ENCODE data around the gene PRELID1. TPM values are rescaled to one million over a fixed set of nuclear protein-coding genes. Genes with fewer than 3 reads are reported as not detected.

The PRELID1 gene
- total RNA-seq, 2 experiments from 2014 or later: 33.1 to 35.0 TPM

GRCh38 chr5:177320879-177321278 lies 17.3 kb downstream of the PRELID1 start:
- no peak overlapping the region for H3K27ac Mint-ChIP-seq
- no peaks in the 10 kb centered on the region for H3K9me3 Mint-ChIP-seq
- peaks cover 21% of the 10 kb centered on the region for H3K36me3 Mint-ChIP-seq (ENCODE audit: low read depth)
- Histone ChIP-seq H3K27ac (ENCODE audit: low read depth in 1 of 2, low read length in 2 of 2) (no peak overlapping the region), H3K4me1 (ENCODE audit: insufficient read depth, low read length) (peaks cover 14% of the 10 kb centered on the region), H3K36me3 (ENCODE audit: insufficient read depth, low read length) (peaks cover 6% of the 10 kb centered on the region), H3K4me3 (ENCODE audit: low read length) (no peak overlapping the region), H3K27me3 (ENCODE audit: control insufficient read depth in 1 of 2, insufficient read depth in 2 of 2, low read length in 2 of 2) (no peaks in the 10 kb centered on the region), H3K9me3 (ENCODE audit: control insufficient read depth in 1 of 2, insufficient read depth in 1 of 2, low read length in 2 of 2) (peaks cover 0 to 4% of the 10 kb centered on the region in 2 experiments)
- no peak overlapping the region for H3K4me3 Mint-ChIP-seq
- DNase-seq: peak in 1 of 14 experiments; percentile 31
- H3K27me3 Mint-ChIP-seq: no peaks in the 10 kb centered on the region
- H3K4me1 Mint-ChIP-seq (ENCODE audit: low read depth): peaks cover 22% of the 10 kb centered on the region
- CTCF ChIA-PET: no interaction called here
- TF ChIP-seq, protein P1, sequence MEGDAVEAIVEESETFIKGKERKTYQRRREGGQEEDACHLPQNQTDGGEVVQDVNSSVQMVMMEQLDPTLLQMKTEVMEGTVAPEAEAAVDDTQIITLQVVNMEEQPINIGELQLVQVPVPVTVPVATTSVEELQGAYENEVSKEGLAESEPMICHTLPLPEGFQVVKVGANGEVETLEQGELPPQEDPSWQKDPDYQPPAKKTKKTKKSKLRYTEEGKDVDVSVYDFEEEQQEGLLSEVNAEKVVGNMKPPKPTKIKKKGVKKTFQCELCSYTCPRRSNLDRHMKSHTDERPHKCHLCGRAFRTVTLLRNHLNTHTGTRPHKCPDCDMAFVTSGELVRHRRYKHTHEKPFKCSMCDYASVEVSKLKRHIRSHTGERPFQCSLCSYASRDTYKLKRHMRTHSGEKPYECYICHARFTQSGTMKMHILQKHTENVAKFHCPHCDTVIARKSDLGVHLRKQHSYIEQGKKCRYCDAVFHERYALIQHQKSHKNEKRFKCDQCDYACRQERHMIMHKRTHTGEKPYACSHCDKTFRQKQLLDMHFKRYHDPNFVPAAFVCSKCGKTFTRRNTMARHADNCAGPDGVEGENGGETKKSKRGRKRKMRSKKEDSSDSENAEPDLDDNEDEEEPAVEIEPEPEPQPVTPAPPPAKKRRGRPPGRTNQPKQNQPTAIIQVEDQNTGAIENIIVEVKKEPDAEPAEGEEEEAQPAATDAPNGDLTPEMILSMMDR (IDR thresholded peaks at IDR 0.05): no peak
- no peak for ATAC-seq (ENCODE audit: poor library complexity)
- intact Hi-C loops (cut with DNase I, micrococcal nuclease): no loop called here
- POLR2A ChIA-PET: no interaction called here

GRCh38 chr5:177325868-177326381 lies 22.3 kb downstream of the PRELID1 start:
- Histone ChIP-seq H3K36me3 (ENCODE audit: insufficient read depth, low read length) (peaks cover 18% of the 10 kb centered on the region), H3K4me3 (ENCODE audit: low read length) (no peak overlapping the region), H3K9me3 (ENCODE audit: control insufficient read depth in 1 of 2, insufficient read depth in 1 of 2, low read length in 2 of 2) (no peaks in the 10 kb centered on the region), H3K27me3 (ENCODE audit: control insufficient read depth in 1 of 2, insufficient read depth in 2 of 2, low read length in 2 of 2) (no peaks in the 10 kb centered on the region), H3K4me1 (ENCODE audit: insufficient read depth, low read length) (peaks cover 7% of the 10 kb centered on the region), H3K27ac (ENCODE audit: low read depth in 1 of 2, low read length in 2 of 2) (no peak overlapping the region)
- ChIA-PET CTCF (interaction anchor here (1.3 kb wide), 1 partner anchor 10 kb away, joined by 3 read pairs; no protein-coding TSS in a partner anchor), POLR2A (no interaction called here)
- Mint-ChIP-seq H3K36me3 (ENCODE audit: low read depth) (peaks cover 32% of the 10 kb centered on the region), H3K4me1 (ENCODE audit: low read depth) (peaks cover 5% of the 10 kb centered on the region), H3K4me3 (no peak overlapping the region), H3K9me3 (no peaks in the 10 kb centered on the region), H3K27me3 (no peaks in the 10 kb centered on the region), H3K27ac (no peak overlapping the region)
- TF ChIP-seq, protein P1 (IDR thresholded peaks at IDR 0.05): no peak
- ATAC-seq (ENCODE audit: poor library complexity) (no peak), DNase-seq (no peak)
- intact Hi-C loops (cut with DNase I, micrococcal nuclease): no loop called here

GRCh38 chr5:177327539-177328522 lies 24.2 kb downstream of the PRELID1 start:
- Mint-ChIP-seq H3K9me3 (no peaks in the 10 kb centered on the region), H3K4me1 (ENCODE audit: low read depth) (peaks cover 5% of the 10 kb centered on the region), H3K27me3 (no peaks in the 10 kb centered on the region), H3K36me3 (ENCODE audit: low read depth) (peaks cover 47% of the 10 kb centered on the region), H3K4me3 (no peak overlapping the region), H3K27ac (peak overlapping the region; percentile 2)
- Histone ChIP-seq H3K9me3 (ENCODE audit: control insufficient read depth in 1 of 2, insufficient read depth in 1 of 2, low read length in 2 of 2) (no peaks in the 10 kb centered on the region), H3K4me1 (ENCODE audit: insufficient read depth, low read length) (peaks cover 7% of the 10 kb centered on the region), H3K27ac (ENCODE audit: low read depth in 1 of 2, low read length in 2 of 2) (no peak overlapping the region), H3K4me3 (ENCODE audit: low read length) (no peak overlapping the region), H3K36me3 (ENCODE audit: insufficient read depth, low read length) (peaks cover 33% of the 10 kb centered on the region), H3K27me3 (ENCODE audit: control insufficient read depth in 1 of 2, insufficient read depth in 2 of 2, low read length in 2 of 2) (no peaks in the 10 kb centered on the region)
- intact Hi-C loops (cut with DNase I, micrococcal nuclease): no loop called here
- CTCF ChIA-PET: interaction anchor here (1.0 to 1.4 kb wide), 3 partner anchors 18 to 63 kb away, joined by 3 read pairs; no protein-coding TSS in a partner anchor
- DNase-seq (peak in 1 of 14 experiments; percentile 60), ATAC-seq (ENCODE audit: poor library complexity) (peak; percentile 39)
- TF ChIP-seq, protein P1 (IDR thresholded peaks at IDR 0.05): no peak
- POLR2A ChIA-PET: no interaction called here
